CD4-positive, alpha-beta memory T cell (primary cell): Measurements from ENCODE around the gene ZNF586. TPM values are rescaled to one million over a fixed set of nuclear protein-coding genes. Genes with fewer than 3 reads are reported as not detected.

Experiments used
- CTCF ChIA-PET: fragments of 350-600 bp; sonication (Branson Sonifier 250); formaldehyde crosslinking; loops from one replicate; lab custom pipeline; 2021; ENCODE audit warnings: inconsistent platforms; ENCODE audit not compliant: partially characterized antibody; lab: Charles Lee
- POLR2A ChIA-PET: fragments of 350-600 bp; sonication (Branson Sonifier 250); formaldehyde crosslinking; loops from one replicate; lab custom pipeline; 2021; ENCODE audit not compliant: partially characterized antibody; lab: Charles Lee
- DNase-seq, 5 donors: peaks; one replicate each; pipeline versions ENCODE4 v3.0.0 to v3.0.0-alpha.2; 2020 to 2022; ENCODE audit warnings: mixed read lengths in 1 of 5
- H3K27ac ChIP-seq: one replicate; pipeline ENCODE4 v1.7.0; 2013; ENCODE audit warnings: low read depth, low read length
- H3K27me3 ChIP-seq: 2 replicates; pipeline ENCODE4 v1.7.0; 2013; ENCODE audit warnings: mild to moderate bottlenecking, low read length, moderate library complexity; ENCODE audit not compliant: insufficient read depth
- H3K36me3 ChIP-seq: 2 replicates; pipeline ENCODE4 v1.7.0; 2013; ENCODE audit warnings: mild to moderate bottlenecking, low read length, moderate library complexity; ENCODE audit not compliant: insufficient read depth
- H3K4me1 ChIP-seq: 2 replicates; pipeline ENCODE4 v1.7.0; 2013; ENCODE audit warnings: mild to moderate bottlenecking, low read length, moderate library complexity; ENCODE audit not compliant: insufficient read depth
- H3K4me3 ChIP-seq, 2 donors: one replicate each; pipeline ENCODE4 v1.7.0; 2013; ENCODE audit warnings: low read length in 2 of 2, mild to moderate bottlenecking in 1 of 2
- H3K9me3 ChIP-seq, 2 donors: one replicate each; pipeline ENCODE4 v1.7.0; 2013; ENCODE audit warnings: low read length in 2 of 2, control low read depth in 1 of 2; ENCODE audit not compliant: control insufficient read depth in 1 of 2
- H3K27ac Mint-ChIP-seq, 7 donors: one replicate each; pipeline ENCODE4 v1.8.0; 2020 to 2021; ENCODE audit warnings: mixed read lengths in 7 of 7, mild to moderate bottlenecking in 6 of 7, inconsistent platforms in 3 of 7, moderate library complexity in 3 of 7
- H3K27me3 Mint-ChIP-seq, 2 donors: one replicate each; pipeline ENCODE4 v1.8.0; 2020 to 2021; ENCODE audit warnings: mixed read lengths in 2 of 2
- H3K36me3 Mint-ChIP-seq, 2 donors: one replicate each; pipeline ENCODE4 v1.8.0; 2020 to 2021; ENCODE audit warnings: mixed read lengths in 2 of 2, inconsistent platforms in 1 of 2, mild to moderate bottlenecking in 1 of 2
- H3K4me1 Mint-ChIP-seq, 4 donors: one replicate each; pipeline ENCODE4 v1.8.0; 2020 to 2021; ENCODE audit warnings: mixed read lengths in 4 of 4, mild to moderate bottlenecking in 1 of 4
- H3K4me3 Mint-ChIP-seq, 8 donors: one replicate each; pipeline ENCODE4 v1.8.0; 2020 to 2021; ENCODE audit warnings: mixed read lengths in 8 of 8, mild to moderate bottlenecking in 7 of 8, moderate library complexity in 6 of 8, inconsistent platforms in 3 of 8
- H3K9me3 Mint-ChIP-seq, 8 donors: one replicate each; pipeline ENCODE4 v1.8.0; 2020 to 2021; ENCODE audit warnings: mixed read lengths in 8 of 8, mild to moderate bottlenecking in 5 of 8, inconsistent platforms in 3 of 8, moderate library complexity in 1 of 8
- intact Hi-C: fragments of 100-400 bp; cut with micrococcal nuclease; formaldehyde crosslinking; loops from one replicate; pipeline ENCODE4 v1.15.1; 2023
- polyA plus RNA-seq, 2 donors: library from polyadenylated mRNA; unstranded; fragments of 300-500 nt; fragmentation: Illumina TruSeq; gene quantifications; one replicate each; pipeline ENCODE4 v1.2.3, GENCODE V29; 2021
- total RNA-seq, 2 experiments: library from RNA; stranded (reverse); gene quantifications; one replicate each; pipeline ENCODE4 v1.2.3, GENCODE V29; 2021

Gene ZNF586
- total and polyA plus RNA-seq, 4 experiments from 2014 or later, result 15.0 to 51.7 (median 35.1) TPM

DNA sequence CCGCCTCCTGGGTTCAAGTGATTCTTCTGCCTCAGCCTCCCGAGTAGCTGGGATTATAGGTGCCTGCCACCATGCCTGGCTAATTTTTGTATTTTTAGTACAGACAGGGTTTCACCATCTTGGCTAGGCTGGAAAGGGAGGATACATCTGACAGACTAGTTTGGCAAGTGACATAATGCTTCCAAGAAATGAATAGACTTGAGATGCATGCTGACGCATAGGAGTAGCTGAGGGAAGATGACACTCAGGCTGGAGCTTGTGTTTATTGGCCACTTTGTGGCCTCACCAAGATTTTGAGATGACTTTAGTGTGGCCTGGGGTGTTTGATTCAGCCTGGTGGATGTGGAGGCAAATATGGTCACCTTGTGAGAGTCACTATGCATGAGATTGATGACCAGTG is 4.0 kb downstream of the ZNF586 start:
- no peak overlapping the region for H3K4me3 ChIP-seq
- H3K27ac ChIP-seq, result no peak overlapping the region
- H3K27me3 ChIP-seq, result no peaks in the 10 kb centered on the region
- Mint-ChIP-seq H3K4me3 (peak overlapping the region in 4 of 8 donors; percentile 17 to 66 (median 50)), H3K9me3 (peaks cover 6 to 79% (median 67%) of the 10 kb centered on the region in 8 donors), H3K27ac (peak overlapping the region in 4 of 7 donors; percentile 13 to 71 (median 66)), H3K4me1 (peaks cover 23 to 49% (median 40%) of the 10 kb centered on the region in 4 donors), H3K36me3 (peaks cover 73 to 79% of the 10 kb centered on the region in 2 donors), H3K27me3 (no peaks in the 10 kb centered on the region)
- H3K9me3 ChIP-seq, result peaks cover 0 to 28% of the 10 kb centered on the region in 2 donors
- peaks cover 20% of the 10 kb centered on the region for H3K4me1 ChIP-seq
- intact Hi-C loops, result no loop called here
- ChIA-PET POLR2A (no interaction called here), CTCF (no interaction called here)
- DNase-seq, result no peak
- peaks cover 40% of the 10 kb centered on the region for H3K36me3 ChIP-seq

DNA sequence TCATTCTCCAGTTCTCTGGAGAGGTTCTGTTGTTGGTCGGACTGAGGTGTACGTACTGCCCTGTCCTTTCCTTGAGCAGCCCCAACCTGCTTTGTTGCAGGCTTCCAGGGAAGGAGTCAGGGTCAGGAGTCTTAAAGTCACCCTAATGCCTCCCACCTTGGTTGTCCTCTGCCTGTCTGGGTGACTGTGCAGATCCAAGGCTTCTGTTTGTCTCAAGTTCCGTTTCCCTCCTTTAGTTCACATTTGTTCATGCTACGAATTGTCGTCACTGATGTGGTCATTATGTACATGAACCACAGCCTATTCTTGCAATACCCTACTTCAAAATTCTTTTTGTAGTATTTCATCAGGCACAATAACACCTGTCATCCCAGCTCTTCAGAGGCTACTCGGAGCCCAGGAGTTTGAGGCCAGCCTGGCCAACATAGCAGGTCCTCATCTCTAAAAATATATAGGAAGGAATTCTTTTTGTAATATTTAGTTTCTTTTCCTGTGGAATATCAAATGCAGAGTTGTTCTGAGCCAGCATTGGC is 7.4 kb downstream of the ZNF586 start:
- DNase-seq, result no peak
- intact Hi-C loops, result no loop called here
- peaks cover 13 to 58% of the 10 kb centered on the region in 2 donors for H3K9me3 ChIP-seq

DNA sequence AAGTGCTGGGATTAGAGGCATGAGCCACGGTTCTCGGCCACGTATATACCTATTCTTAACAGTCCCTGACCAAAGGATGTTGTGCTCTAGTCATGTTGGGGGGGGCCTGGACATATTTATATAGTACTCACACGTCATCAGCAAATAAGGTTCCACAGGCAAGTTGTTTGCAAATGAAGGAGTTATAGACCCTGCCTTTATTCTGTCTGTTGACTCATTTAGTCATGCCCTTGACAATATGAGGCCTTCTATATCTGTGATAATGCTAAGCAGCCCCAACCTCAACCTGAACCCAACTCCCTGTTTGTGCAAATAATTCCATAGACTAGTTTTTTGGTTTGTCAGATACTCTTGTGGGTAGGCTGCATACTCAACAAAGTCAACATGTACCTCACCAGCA is 8.9 kb downstream of the ZNF586 start:
- no peak overlapping the region for H3K27ac Mint-ChIP-seq
- DNase-seq, result no peak
- no peak overlapping the region for H3K4me3 Mint-ChIP-seq
- H3K4me1 Mint-ChIP-seq, result peaks cover 4 to 13% (median 9%) of the 10 kb centered on the region in 4 donors
- intact Hi-C loops, result no loop called here
- Histone ChIP-seq H3K4me1 (no peaks in the 10 kb centered on the region), H3K9me3 (peaks cover 13 to 58% of the 10 kb centered on the region in 2 donors), H3K27me3 (no peaks in the 10 kb centered on the region), H3K27ac (no peak overlapping the region), H3K4me3 (no peak overlapping the region), H3K36me3 (peaks cover 44% of the 10 kb centered on the region)
- peaks cover 79 to 81% of the 10 kb centered on the region in 2 donors for H3K36me3 Mint-ChIP-seq
- ChIA-PET POLR2A (no interaction called here), CTCF (no interaction called here)
- H3K9me3 Mint-ChIP-seq, result peaks cover 2 to 93% (median 77%) of the 10 kb centered on the region in 8 donors
- no peaks in the 10 kb centered on the region for H3K27me3 Mint-ChIP-seq

More for the DNA sequence above, 7.4 kb downstream of the ZNF586 start:
- H3K4me3 ChIP-seq, result no peak overlapping the region
- peaks cover 5 to 96% (median 82%) of the 10 kb centered on the region in 8 donors for H3K9me3 Mint-ChIP-seq
- ChIA-PET POLR2A (no interaction called here), CTCF (no interaction called here)
- H3K27ac ChIP-seq, result no peak overlapping the region
- peaks cover 9 to 26% (median 19%) of the 10 kb centered on the region in 4 donors for H3K4me1 Mint-ChIP-seq
- H3K36me3 Mint-ChIP-seq, result peaks cover 87 to 90% of the 10 kb centered on the region in 2 donors
- peak overlapping the region in 3 of 8 donors; percentile 20 to 44 (median 34) for H3K4me3 Mint-ChIP-seq
- H3K27me3 ChIP-seq, result no peaks in the 10 kb centered on the region
- H3K4me1 ChIP-seq, result no peaks in the 10 kb centered on the region
- H3K36me3 ChIP-seq, result peaks cover 58% of the 10 kb centered on the region
- H3K27ac Mint-ChIP-seq, result peak overlapping the region in 1 of 7 donors; percentile 14
- H3K27me3 Mint-ChIP-seq, result no peaks in the 10 kb centered on the region

DNA sequence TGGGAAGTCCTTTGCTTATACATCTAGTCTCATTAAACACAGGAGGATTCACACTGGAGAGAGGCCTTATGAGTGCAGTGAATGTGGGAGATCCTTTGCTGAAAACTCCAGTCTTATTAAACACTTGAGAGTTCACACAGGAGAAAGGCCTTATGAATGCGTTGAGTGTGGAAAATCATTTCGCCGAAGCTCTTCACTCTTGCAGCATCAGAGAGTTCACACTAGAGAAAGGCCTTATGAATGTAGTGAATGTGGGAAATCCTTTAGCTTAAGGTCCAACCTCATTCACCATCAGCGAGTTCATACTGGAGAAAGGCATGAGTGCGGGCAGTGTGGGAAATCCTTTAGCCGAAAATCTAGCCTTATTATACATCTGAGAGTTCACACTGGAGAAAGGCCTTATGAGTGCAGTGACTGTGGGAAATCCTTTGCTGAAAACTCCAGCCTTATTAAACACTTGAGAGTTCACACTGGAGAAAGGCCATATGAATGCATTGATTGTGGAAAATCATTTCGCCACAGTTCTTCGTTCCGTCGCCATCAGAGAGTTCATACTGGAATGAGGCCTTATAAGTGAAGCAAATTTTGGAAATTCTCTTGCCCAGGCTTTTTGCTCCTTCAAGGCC is 9.9 kb downstream of the ZNF586 start:
- Histone ChIP-seq H3K27ac (no peak overlapping the region), H3K27me3 (no peaks in the 10 kb centered on the region), H3K9me3 (peaks cover 13 to 55% of the 10 kb centered on the region in 2 donors), H3K4me3 (no peak overlapping the region), H3K4me1 (no peaks in the 10 kb centered on the region), H3K36me3 (peaks cover 43% of the 10 kb centered on the region)
- Mint-ChIP-seq H3K27me3 (no peaks in the 10 kb centered on the region), H3K27ac (no peak overlapping the region), H3K36me3 (peaks cover 75 to 76% of the 10 kb centered on the region in 2 donors), H3K4me1 (peaks cover 0 to 9% (median 4%) of the 10 kb centered on the region in 4 donors), H3K9me3 (peaks cover 2 to 90% (median 70%) of the 10 kb centered on the region in 8 donors), H3K4me3 (peak overlapping the region in 1 of 8 donors; percentile 7)
- intact Hi-C loops, result loop anchor here (1.0 kb wide), 1 partner anchor 33 kb away; the partner anchor contains the start of gene ZNF776
- ChIA-PET POLR2A (no interaction called here), CTCF (no interaction called here)
- no peak for DNase-seq

DNA sequence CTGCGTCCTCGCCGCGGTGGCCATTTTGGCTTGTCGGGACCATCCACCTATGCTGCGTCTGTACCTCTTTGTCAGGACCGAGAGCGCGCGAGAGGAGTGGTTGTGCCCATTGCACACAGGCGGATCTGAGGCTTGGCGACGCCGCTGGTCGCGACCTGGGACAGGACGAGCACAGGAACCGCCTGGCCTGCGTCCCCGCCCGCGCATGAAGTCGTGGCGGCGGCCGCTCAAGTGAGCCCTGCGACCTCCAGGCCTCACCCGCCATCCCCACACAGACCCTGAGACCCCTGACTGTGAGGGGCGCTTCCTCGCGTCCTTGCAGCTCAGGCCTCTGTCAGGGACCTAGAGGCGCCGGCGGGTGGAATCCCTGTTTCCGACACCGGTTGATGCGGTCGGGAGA is 16.8 kb downstream of the ZNF586 start:
- peaks cover 9 to 80% (median 63%) of the 10 kb centered on the region in 8 donors for H3K9me3 Mint-ChIP-seq
- H3K4me3 ChIP-seq, result no peak overlapping the region
- H3K36me3 Mint-ChIP-seq, result peaks cover 49 to 54% of the 10 kb centered on the region in 2 donors
- H3K9me3 ChIP-seq, result peaks cover 2 to 30% of the 10 kb centered on the region in 2 donors
- H3K4me3 Mint-ChIP-seq, result no peak overlapping the region
- ChIA-PET CTCF (no interaction called here), POLR2A (no interaction called here)
- no peak for DNase-seq
- peaks cover 0 to 15% (median 7%) of the 10 kb centered on the region in 4 donors for H3K4me1 Mint-ChIP-seq
- intact Hi-C loops, result no loop called here
- no peak overlapping the region for H3K27ac ChIP-seq
- H3K4me1 ChIP-seq, result no peaks in the 10 kb centered on the region
- no peaks in the 10 kb centered on the region for H3K27me3 Mint-ChIP-seq
- no peaks in the 10 kb centered on the region for H3K27me3 ChIP-seq
- peaks cover 3% of the 10 kb centered on the region for H3K36me3 ChIP-seq
- H3K27ac Mint-ChIP-seq, result no peak overlapping the region

DNA sequence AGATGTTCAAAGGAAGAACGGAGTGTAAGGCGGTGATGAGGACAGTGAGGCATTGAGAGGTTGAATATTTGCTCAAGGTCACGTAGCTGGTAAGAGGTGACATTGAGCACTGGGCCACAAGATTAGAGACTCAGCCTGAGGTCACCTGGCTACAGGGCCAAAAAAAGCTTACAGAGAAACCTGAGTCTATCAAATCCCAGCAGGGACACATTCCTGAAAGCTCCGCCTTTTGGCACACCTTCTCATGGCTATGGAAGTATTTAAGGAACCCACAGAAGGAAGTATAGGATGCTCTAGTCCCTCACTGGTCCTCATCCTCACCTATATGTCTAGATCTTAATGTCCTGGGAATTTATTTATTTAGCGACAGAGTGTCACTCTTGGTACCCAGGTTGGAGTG is 17.4 kb downstream of the ZNF586 start:
- no peak for DNase-seq
- Histone ChIP-seq H3K4me3 (no peak overlapping the region), H3K27me3 (no peaks in the 10 kb centered on the region), H3K36me3 (peaks cover 3% of the 10 kb centered on the region), H3K4me1 (no peaks in the 10 kb centered on the region), H3K9me3 (peaks cover 0 to 30% of the 10 kb centered on the region in 2 donors), H3K27ac (no peak overlapping the region)
- ChIA-PET POLR2A (no interaction called here), CTCF (no interaction called here)
- intact Hi-C loops, result no loop called here
- peaks cover 0 to 15% (median 7%) of the 10 kb centered on the region in 4 donors for H3K4me1 Mint-ChIP-seq
- peak overlapping the region in 1 of 8 donors; percentile 52 for H3K4me3 Mint-ChIP-seq
- H3K9me3 Mint-ChIP-seq, result peaks cover 9 to 79% (median 62%) of the 10 kb centered on the region in 8 donors
- no peaks in the 10 kb centered on the region for H3K27me3 Mint-ChIP-seq
- H3K36me3 Mint-ChIP-seq, result peaks cover 52 to 54% of the 10 kb centered on the region in 2 donors
- no peak overlapping the region for H3K27ac Mint-ChIP-seq

DNA sequence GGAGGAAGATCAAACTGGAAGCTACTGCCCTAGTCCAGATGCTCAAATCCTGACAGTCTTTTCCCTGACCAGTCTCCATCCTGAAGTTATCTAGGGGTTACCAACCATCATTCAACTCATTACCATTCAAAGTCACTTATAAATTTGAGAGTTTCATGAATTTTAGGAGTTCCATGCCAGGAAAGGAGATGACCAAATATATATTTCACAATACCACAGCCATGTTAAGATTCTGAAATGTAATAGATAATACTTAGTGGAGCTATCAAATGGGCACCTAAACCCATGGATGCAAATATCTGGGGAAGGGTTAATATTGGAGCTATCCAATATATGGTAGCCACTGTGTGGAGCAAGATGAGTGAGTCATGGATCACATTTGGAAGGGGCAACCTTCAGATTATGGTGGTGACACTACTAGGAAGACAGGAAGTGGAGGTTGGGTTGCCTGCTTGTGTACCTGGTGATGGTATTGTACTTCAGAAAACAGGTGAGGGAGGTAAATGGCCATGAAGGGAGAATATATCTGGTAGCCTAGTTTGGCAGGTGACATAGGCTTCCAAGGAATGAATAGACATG is 18.7 kb downstream of the ZNF586 start:
- H3K27me3 Mint-ChIP-seq, result no peaks in the 10 kb centered on the region
- DNase-seq, result no peak
- H3K4me3 ChIP-seq, result no peak overlapping the region
- H3K4me1 Mint-ChIP-seq, result peaks cover 0 to 15% (median 7%) of the 10 kb centered on the region in 4 donors
- no peak overlapping the region for H3K27ac ChIP-seq
- POLR2A ChIA-PET, result no interaction called here
- intact Hi-C loops, result no loop called here
- H3K9me3 Mint-ChIP-seq, result peaks cover 9 to 69% (median 61%) of the 10 kb centered on the region in 8 donors
- H3K4me1 ChIP-seq, result no peaks in the 10 kb centered on the region
- CTCF ChIA-PET, result no interaction called here
- H3K4me3 Mint-ChIP-seq, result no peak overlapping the region
- H3K36me3 Mint-ChIP-seq, result peaks cover 52 to 55% of the 10 kb centered on the region in 2 donors
- H3K9me3 ChIP-seq, result peaks cover 0 to 33% of the 10 kb centered on the region in 2 donors
- peak overlapping the region in 1 of 7 donors; percentile 61 for H3K27ac Mint-ChIP-seq
- peaks cover 3% of the 10 kb centered on the region for H3K36me3 ChIP-seq
- no peaks in the 10 kb centered on the region for H3K27me3 ChIP-seq
